ENCODE measurements around the gene IFNAR1. TPM values are rescaled to one million over a fixed set of nuclear protein-coding genes. Genes with fewer than 3 reads are reported as not detected.
A peak's percentile ranks its signal among the peaks of the same experiment; 100 is the strongest.

The IFNAR1 gene
- total and polyA plus RNA-seq, 2 experiments from 2014 or later = 26.9 to 33.4 TPM

- H3K4me1 ChIP-seq (ENCODE audit: insufficient read depth) = no peaks in the 10 kb centered on the region
- H3K79me2 ChIP-seq = no peaks in the 10 kb centered on the region
- no peak overlapping the region for H2AFZ ChIP-seq
- no peaks in the 10 kb centered on the region for H3K27me3 ChIP-seq
- H3K9me3 ChIP-seq (ENCODE audit: low read depth) = no peaks in the 10 kb centered on the region
- no peaks in the 10 kb centered on the region for H4K20me1 ChIP-seq (ENCODE audit: insufficient read depth, poor library complexity, severe bottlenecking)
- no peaks in the 10 kb centered on the region for H3K36me3 ChIP-seq (replicated peaks; ENCODE audit: insufficient read depth, low read depth)
- no peak overlapping the region for H3K4me3 ChIP-seq
- H3K27ac ChIP-seq = no peak overlapping the region
- TF ChIP-seq CTCF (IDR thresholded peaks at IDR 0.05; ENCODE audit: poor library complexity) (peak; percentile 11), EZH2 (IDR thresholded peaks at IDR 0.05; ENCODE audit: borderline replicate concordance) (no peak)
- H3K9me2 ChIP-seq (replicated peaks; ENCODE audit: insufficient read depth) = no peaks in the 10 kb centered on the region
- DNase-seq (ENCODE audit: low spot score) = no peak
- H3K4me2 ChIP-seq = no peak overlapping the region
- 35% methylated on average over 6 of the region's 6 CpGs for WGBS (ENCODE audit: low lambda C conversion rate, missing lambda C conversion rate)
These were observed 15.9 kb upstream of the IFNAR1 start for GRCh38 chr21:33308586-33309490.

- no peak overlapping the region for H3K27ac ChIP-seq
- H3K4me3 ChIP-seq = no peak overlapping the region
- no peaks in the 10 kb centered on the region for H3K9me2 ChIP-seq (replicated peaks; ENCODE audit: insufficient read depth)
- no peaks in the 10 kb centered on the region for H3K4me1 ChIP-seq (ENCODE audit: insufficient read depth)
- no peaks in the 10 kb centered on the region for H3K79me2 ChIP-seq
- no peak for DNase-seq (ENCODE audit: low spot score)
- H2AFZ ChIP-seq = no peak overlapping the region
- H3K36me3 ChIP-seq (replicated peaks; ENCODE audit: insufficient read depth, low read depth) = no peaks in the 10 kb centered on the region
- H3K27me3 ChIP-seq = no peaks in the 10 kb centered on the region
- WGBS (ENCODE audit: low lambda C conversion rate, missing lambda C conversion rate) = 89% methylated on average over 1 of the region's 1 CpG
- TF ChIP-seq EZH2 (IDR thresholded peaks at IDR 0.05; ENCODE audit: borderline replicate concordance) (no peak), CTCF (IDR thresholded peaks at IDR 0.05; ENCODE audit: poor library complexity) (no peak), EZH2phosphoT487 (IDR thresholded peaks at IDR 0.05; ENCODE audit: low read depth, severe bottlenecking, unreplicated experiment) (no peak)
- no peaks in the 10 kb centered on the region for H4K20me1 ChIP-seq (ENCODE audit: insufficient read depth, poor library complexity, severe bottlenecking)
- H3K9me3 ChIP-seq (ENCODE audit: low read depth) = no peaks in the 10 kb centered on the region
- H3K4me2 ChIP-seq = no peak overlapping the region
These were observed 15.0 kb upstream of the IFNAR1 start for GRCh38 chr21:33309778-33310177.

GRCh38 chr21:33312121-33312520, 12.6 kb upstream of the IFNAR1 start:
- Histone ChIP-seq H3K4me2 (no peak overlapping the region), H4K20me1 (ENCODE audit: insufficient read depth, poor library complexity, severe bottlenecking) (no peaks in the 10 kb centered on the region), H3K4me1 (ENCODE audit: insufficient read depth) (no peaks in the 10 kb centered on the region), H3K79me2 (no peaks in the 10 kb centered on the region), H3K4me3 (no peak overlapping the region), H3K27ac (no peak overlapping the region), H3K9me2 (replicated peaks; ENCODE audit: insufficient read depth) (no peaks in the 10 kb centered on the region), H2AFZ (no peak overlapping the region), H3K9me3 (ENCODE audit: low read depth) (no peaks in the 10 kb centered on the region), H3K27me3 (no peaks in the 10 kb centered on the region), H3K36me3 (replicated peaks; ENCODE audit: insufficient read depth, low read depth) (no peaks in the 10 kb centered on the region)
- no peak for TF ChIP-seq EZH2 (IDR thresholded peaks at IDR 0.05; ENCODE audit: borderline replicate concordance)
- no peak for DNase-seq (ENCODE audit: low spot score)
- 96% methylated on average over 3 of the region's 3 CpGs for WGBS (ENCODE audit: low lambda C conversion rate, missing lambda C conversion rate)

- 100% methylated on average over 1 of the region's 1 CpG for WGBS (ENCODE audit: low lambda C conversion rate, missing lambda C conversion rate)
- DNase-seq (ENCODE audit: low spot score) = no peak
- H3K36me3 ChIP-seq (replicated peaks; ENCODE audit: insufficient read depth, low read depth) = no peaks in the 10 kb centered on the region
- H2AFZ ChIP-seq = no peak overlapping the region
- H3K9me2 ChIP-seq (replicated peaks; ENCODE audit: insufficient read depth) = no peaks in the 10 kb centered on the region
- H3K79me2 ChIP-seq = no peaks in the 10 kb centered on the region
- no peak overlapping the region for H3K4me2 ChIP-seq
- no peaks in the 10 kb centered on the region for H3K9me3 ChIP-seq (ENCODE audit: low read depth)
- no peak overlapping the region for H3K27ac ChIP-seq
- no peak overlapping the region for H3K4me3 ChIP-seq
- no peaks in the 10 kb centered on the region for H3K4me1 ChIP-seq (ENCODE audit: insufficient read depth)
- no peak for TF ChIP-seq EZH2 (IDR thresholded peaks at IDR 0.05; ENCODE audit: borderline replicate concordance)
- no peak for TF ChIP-seq EZH2phosphoT487 (IDR thresholded peaks at IDR 0.05; ENCODE audit: low read depth, severe bottlenecking, unreplicated experiment)
- no peak for TF ChIP-seq CTCF (IDR thresholded peaks at IDR 0.05; ENCODE audit: poor library complexity)
- no peaks in the 10 kb centered on the region for H4K20me1 ChIP-seq (ENCODE audit: insufficient read depth, poor library complexity, severe bottlenecking)
- H3K27me3 ChIP-seq = no peaks in the 10 kb centered on the region
These were observed 11.6 kb upstream of the IFNAR1 start for GRCh38 chr21:33313183-33313582.

Measured in hepatocyte (in vitro differentiated cells).